ENCODE measurements around the gene CHKA. TPM values are rescaled to one million over a fixed set of nuclear protein-coding genes. Genes with fewer than 3 reads are reported as not detected.

The CHKA gene
- total and polyA plus RNA-seq, 2 of the 8 experiments (the other 6 are each of a cell fraction or from before 2014, with no cell fraction given) = 61.2 to 86.6 TPM

- no peak overlapping the region for H2BK20ac ChIP-seq (ENCODE audit: low read length)
- 94% methylated on average over 9 of the region's 9 CpGs; no CpG with 5 or more reads in 1 of the 2 experiments for WGBS, 2 experiments (ENCODE audit: extremely low coverage in 1 of 2, insufficient coverage in 1 of 2, insufficient read length in 1 of 2, insufficient replicate concordance in 2 of 2, low coverage in 1 of 2, low lambda C conversion rate in 2 of 2, missing lambda C conversion rate in 1 of 2)
- no peak overlapping the region for H2BK15ac ChIP-seq (ENCODE audit: low read length)
- FAIRE-seq = no peak
- no peak overlapping the region for H3K14ac ChIP-seq (ENCODE audit: insufficient read length)
- no peak overlapping the region for H2AK5ac ChIP-seq (ENCODE audit: low read depth, low read length)
- no peaks in the 10 kb centered on the region for H3K79me2 ChIP-seq (ENCODE audit: control insufficient read depth in 1 of 2, insufficient read depth in 2 of 2, low read length in 2 of 2)
- H3K4me3 ChIP-seq (ENCODE audit: extremely low read depth in 1 of 4, insufficient read depth in 2 of 4, low read depth in 3 of 4, low read length in 4 of 4) = no peak overlapping the region
- no peak overlapping the region for H3K4ac ChIP-seq (replicated peaks; ENCODE audit: insufficient read length, low read depth, low read length)
- H2AFZ ChIP-seq (ENCODE audit: low read length) = no peak overlapping the region
- no peak overlapping the region for H2BK120ac ChIP-seq (replicated peaks; ENCODE audit: low read depth, low read length)
- no peaks in the 10 kb centered on the region for H3K79me1 ChIP-seq (ENCODE audit: low read depth, low read length)
- no peaks in the 10 kb centered on the region for H3K4me1 ChIP-seq (replicated peaks in 1 of 4; ENCODE audit: control insufficient read depth in 3 of 4, insufficient read depth in 4 of 4, low read length in 3 of 4)
- peaks cover 0 to 3% (median 0%) of the 10 kb centered on the region in 4 experiments; a peak in 2 of 8 replicates for H3K36me3 ChIP-seq (ENCODE audit: control insufficient read depth in 2 of 4, insufficient read depth in 4 of 4, low read length in 3 of 4)
- H4K5ac ChIP-seq (ENCODE audit: insufficient read length, low read depth, low read length) = no peak overlapping the region
- no peak overlapping the region for H3K4me2 ChIP-seq (ENCODE audit: insufficient read depth in 1 of 2, low read depth in 2 of 2, low read length in 2 of 2)
- H3K18ac ChIP-seq (ENCODE audit: extremely low read depth, low read length) = no peak overlapping the region
- POLR2A ChIA-PET (ENCODE audit: partially characterized antibody) = interaction anchor here (0.6 to 1.6 kb wide), 7 partner anchors 10 to 153 kb away, joined by 3 to 4 read pairs (median 3); no protein-coding TSS in a partner anchor
- no peaks in the 10 kb centered on the region for H3K27me3 ChIP-seq (replicated peaks in 1 of 4; ENCODE audit: control insufficient read depth in 3 of 4, extremely low read depth in 1 of 4, insufficient read depth in 3 of 4, low read length in 3 of 4)
- H4K8ac ChIP-seq (ENCODE audit: extremely low read depth, insufficient read depth, low read length) = no peak overlapping the region
- CTCF ChIA-PET (ENCODE audit: partially characterized antibody) = interaction anchor here (0.7 to 2.2 kb wide), 8 partner anchors 9 to 473 kb away, joined by 3 to 5 read pairs (median 4); no protein-coding TSS in a partner anchor
- no peaks in the 10 kb centered on the region for H3K9me3 ChIP-seq (ENCODE audit: insufficient read depth in 2 of 2, low read depth in 1 of 2, low read length in 1 of 2)
- no peak overlapping the region for H4K91ac ChIP-seq (replicated peaks; ENCODE audit: insufficient read length, low read length)
- H3K9ac ChIP-seq (replicated peaks in 1 of 4; ENCODE audit: extremely low read depth in 1 of 4, low read depth in 3 of 4, low read length in 3 of 4) = no peak overlapping the region
- peaks cover 0 to 4% of the 10 kb centered on the region in 2 experiments for H4K20me1 ChIP-seq (replicated peaks in 1 of 2; ENCODE audit: control insufficient read depth in 1 of 2, insufficient read depth in 2 of 2, low read length in 2 of 2)
- H3K56ac ChIP-seq (replicated peaks; ENCODE audit: insufficient read length, low read depth, low read length) = no peak overlapping the region
- H2BK5ac ChIP-seq (ENCODE audit: low read depth, low read length) = no peak overlapping the region
- no peak overlapping the region for H3K27ac ChIP-seq (ENCODE audit: low read depth, low read length)
- H2BK12ac ChIP-seq (ENCODE audit: low read depth, low read length) = no peak overlapping the region
- H3K23ac ChIP-seq (ENCODE audit: insufficient read length) = no peak overlapping the region
- no peaks in the 10 kb centered on the region for H3K23me2 ChIP-seq (ENCODE audit: low read depth, low read length)
- no peak for DNase-seq (ENCODE audit: low read depth in 1 of 2, low spot score in 2 of 2)
- TF ChIP-seq POU5F1 (IDR thresholded peaks at IDR 0.05; ENCODE audit: low read depth, low read length) (no peak), ASH2L (IDR thresholded peaks at IDR 0.05; ENCODE audit: low read length) (no peak), POLR2A (IDR thresholded peaks at IDR 0.05; ENCODE audit: control extremely low read depth in 1 of 2, low read depth in 2 of 2, low read length in 2 of 2) (no peak), CTCF (IDR thresholded peaks at IDR 0.05; ENCODE audit: control extremely low read depth in 1 of 3, insufficient read depth in 1 of 3, low read depth in 1 of 3, low read length in 3 of 3) (no peak), BCL11A (IDR thresholded peaks at IDR 0.05; ENCODE audit: low read depth in 2 of 2, low read length in 2 of 2) (no peak), POLR2AphosphoS5 (IDR thresholded peaks at IDR 0.05; ENCODE audit: low read depth, low read length) (no peak), BACH1 (IDR thresholded peaks at IDR 0.05; ENCODE audit: low read length) (no peak), YY1 (IDR thresholded peaks at IDR 0.05; ENCODE audit: low read depth, low read length) (no peak), SUZ12 (IDR thresholded peaks at IDR 0.05; ENCODE audit: low read length) (no peak), MAFK (IDR thresholded peaks at IDR 0.05; ENCODE audit: low read depth, low read length) (no peak), FOSL1 (IDR thresholded peaks at IDR 0.05; ENCODE audit: insufficient read depth, low read depth, low read length) (no peak), EZH2 (IDR thresholded peaks at IDR 0.05; ENCODE audit: low read depth, low read length, severe bottlenecking) (no peak)
These were observed 38.0 kb upstream of the CHKA start for GRCh38 chr11:68159161-68159560.

Measured in H1 (cell line).